ENCODE results near the gene SDK1.

The SDK1 gene

DNA sequence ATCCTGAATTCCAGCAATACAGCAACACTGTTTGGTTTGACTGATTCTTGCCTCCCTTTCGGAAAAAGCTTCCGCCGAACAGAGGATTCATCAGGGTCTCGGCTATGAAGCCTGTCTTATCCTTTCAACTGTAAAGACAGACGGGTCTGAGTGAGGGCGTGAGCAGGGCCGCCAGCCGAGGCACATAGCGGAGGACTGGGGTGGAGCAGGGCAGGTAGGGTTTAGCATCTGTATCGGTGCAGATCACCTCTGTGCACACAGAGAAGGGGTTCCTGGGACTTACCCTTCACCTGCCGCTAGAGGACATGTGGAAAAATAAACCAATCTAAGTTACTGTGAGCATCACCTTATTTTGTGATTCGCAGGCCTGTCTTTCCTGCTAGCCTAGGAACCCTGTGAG, 724.2 kb downstream of the SDK1 start:
- TF ChIP-seq, protein P1, sequence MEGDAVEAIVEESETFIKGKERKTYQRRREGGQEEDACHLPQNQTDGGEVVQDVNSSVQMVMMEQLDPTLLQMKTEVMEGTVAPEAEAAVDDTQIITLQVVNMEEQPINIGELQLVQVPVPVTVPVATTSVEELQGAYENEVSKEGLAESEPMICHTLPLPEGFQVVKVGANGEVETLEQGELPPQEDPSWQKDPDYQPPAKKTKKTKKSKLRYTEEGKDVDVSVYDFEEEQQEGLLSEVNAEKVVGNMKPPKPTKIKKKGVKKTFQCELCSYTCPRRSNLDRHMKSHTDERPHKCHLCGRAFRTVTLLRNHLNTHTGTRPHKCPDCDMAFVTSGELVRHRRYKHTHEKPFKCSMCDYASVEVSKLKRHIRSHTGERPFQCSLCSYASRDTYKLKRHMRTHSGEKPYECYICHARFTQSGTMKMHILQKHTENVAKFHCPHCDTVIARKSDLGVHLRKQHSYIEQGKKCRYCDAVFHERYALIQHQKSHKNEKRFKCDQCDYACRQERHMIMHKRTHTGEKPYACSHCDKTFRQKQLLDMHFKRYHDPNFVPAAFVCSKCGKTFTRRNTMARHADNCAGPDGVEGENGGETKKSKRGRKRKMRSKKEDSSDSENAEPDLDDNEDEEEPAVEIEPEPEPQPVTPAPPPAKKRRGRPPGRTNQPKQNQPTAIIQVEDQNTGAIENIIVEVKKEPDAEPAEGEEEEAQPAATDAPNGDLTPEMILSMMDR (IDR thresholded peaks at IDR 0.05), result no peak
- H3K36me3 ChIP-seq (ENCODE audit: control insufficient read depth, insufficient read depth, low read length), result no peaks in the 10 kb centered on the region
- H3K4me3 ChIP-seq (ENCODE audit: low read depth, low read length), result no peak overlapping the region
- no peak overlapping the region for H3K4me2 ChIP-seq (ENCODE audit: low read length)
- H3K79me2 ChIP-seq, result no peaks in the 10 kb centered on the region
- H2AFZ ChIP-seq, result no peak overlapping the region
- H3K9me3 ChIP-seq (ENCODE audit: control insufficient read depth, low read length), result no peaks in the 10 kb centered on the region
- no peak overlapping the region for H3K27ac ChIP-seq
- H3K27me3 ChIP-seq (ENCODE audit: control insufficient read depth, insufficient read depth, low read length), result no peaks in the 10 kb centered on the region
- H3K9ac ChIP-seq, result no peak overlapping the region
- no peaks in the 10 kb centered on the region for H3K4me1 ChIP-seq

DNA sequence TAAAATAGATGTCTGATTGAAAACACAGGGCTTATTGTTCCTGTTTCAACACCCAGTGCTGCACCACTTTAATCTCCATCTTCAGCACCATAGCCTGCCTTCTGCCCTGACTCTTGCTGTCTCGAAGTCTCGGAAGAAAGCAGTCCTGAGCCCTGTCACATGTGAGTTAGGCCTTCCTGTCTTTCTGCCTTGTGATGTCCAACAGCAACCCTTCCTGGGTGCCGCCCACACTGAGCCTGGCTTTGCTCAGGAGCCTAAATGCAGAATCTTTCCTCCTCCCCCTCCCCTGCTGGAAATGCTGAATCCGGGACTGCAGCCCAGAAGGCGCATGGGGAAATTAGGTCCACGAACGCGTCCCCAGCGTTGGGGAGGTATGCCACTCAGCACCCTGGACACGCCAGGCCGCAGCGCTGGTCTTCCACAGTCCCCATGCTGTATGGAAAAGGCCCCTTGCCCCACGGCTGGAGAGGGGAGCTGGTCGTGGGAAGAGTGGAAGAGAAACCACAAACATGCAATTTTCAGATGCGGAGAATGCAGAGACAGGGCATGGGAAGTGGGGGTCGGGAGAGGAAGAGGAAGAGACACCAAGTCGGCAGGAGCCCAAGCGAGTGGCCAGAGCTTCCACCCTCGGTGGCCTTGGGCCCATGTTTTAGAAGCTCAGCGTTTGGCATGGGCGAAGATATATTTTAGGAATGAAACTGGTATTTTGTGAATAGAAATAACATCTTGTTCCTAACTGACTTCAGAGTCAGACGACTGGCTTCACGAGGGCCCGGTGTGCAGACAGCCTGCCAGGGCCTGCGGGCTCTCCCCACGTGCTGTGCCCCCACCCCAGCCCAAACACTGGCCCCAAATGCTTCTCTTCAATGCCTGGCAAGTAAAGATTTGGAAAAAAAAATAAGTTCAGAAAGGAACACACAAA, 724.9 kb downstream of the SDK1 start:
- Histone ChIP-seq H3K27me3 (ENCODE audit: control insufficient read depth, insufficient read depth, low read length) (no peaks in the 10 kb centered on the region), H3K9ac (no peak overlapping the region), H3K4me2 (ENCODE audit: low read length) (no peak overlapping the region), H3K36me3 (ENCODE audit: control insufficient read depth, insufficient read depth, low read length) (no peaks in the 10 kb centered on the region), H2AFZ (no peak overlapping the region), H3K79me2 (no peaks in the 10 kb centered on the region), H3K9me3 (ENCODE audit: control insufficient read depth, low read length) (no peaks in the 10 kb centered on the region), H3K27ac (no peak overlapping the region), H3K4me3 (ENCODE audit: low read depth, low read length) (no peak overlapping the region), H3K4me1 (no peaks in the 10 kb centered on the region)
- TF ChIP-seq, protein P1 (IDR thresholded peaks at IDR 0.05), result no peak

DNA sequence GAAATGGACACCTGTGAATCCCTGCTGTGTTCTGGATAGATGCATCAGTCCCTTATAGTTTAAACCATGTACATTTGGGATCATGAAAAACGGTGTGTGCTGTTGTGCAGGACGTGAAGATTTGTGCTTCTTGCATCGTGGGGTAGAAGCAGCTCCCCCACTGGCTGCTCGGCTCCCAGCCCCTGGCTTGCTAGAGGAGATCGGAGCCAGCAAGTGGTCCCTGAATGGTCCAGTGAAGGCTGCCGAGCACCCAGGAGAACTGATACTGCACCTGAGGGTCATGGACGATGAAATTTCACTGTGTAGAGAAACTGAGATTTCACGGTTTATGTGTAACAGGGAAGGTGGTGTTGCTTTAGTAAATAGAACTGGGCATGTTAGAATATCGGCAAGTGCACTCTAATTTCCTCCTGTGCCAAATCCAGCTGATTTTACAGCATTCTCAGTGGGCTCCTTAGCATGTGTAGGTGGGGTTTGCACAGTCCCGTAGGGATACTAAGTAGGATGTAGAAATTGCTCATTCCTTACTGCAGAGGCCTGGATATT, 726.0 kb downstream of the SDK1 start:
- H3K9ac ChIP-seq, result no peak overlapping the region

DNA sequence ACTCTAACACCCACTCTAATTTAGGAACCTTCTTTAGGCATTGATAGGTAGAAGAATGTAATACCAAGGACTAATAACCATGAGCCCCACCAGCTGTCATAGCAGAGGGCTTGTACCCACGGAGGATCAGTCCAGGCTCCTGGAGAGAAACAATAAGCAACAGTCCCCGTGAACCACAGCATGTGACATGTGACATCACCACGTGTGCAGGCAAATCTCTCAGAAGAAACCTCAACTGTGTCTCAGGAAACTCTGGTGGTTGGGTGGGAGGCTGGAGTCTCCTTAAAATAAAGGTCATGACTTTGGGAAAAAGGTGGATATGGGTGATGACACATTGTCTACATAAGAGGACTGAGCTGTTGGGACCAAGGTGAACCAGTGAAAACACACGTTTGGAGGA, 727.2 kb downstream of the SDK1 start:
- no peaks in the 10 kb centered on the region for H3K4me1 ChIP-seq
- no peaks in the 10 kb centered on the region for H3K9me3 ChIP-seq (ENCODE audit: control insufficient read depth, low read length)
- H3K79me2 ChIP-seq, result no peaks in the 10 kb centered on the region
- no peaks in the 10 kb centered on the region for H3K36me3 ChIP-seq (ENCODE audit: control insufficient read depth, insufficient read depth, low read length)
- H3K4me2 ChIP-seq (ENCODE audit: low read length), result no peak overlapping the region
- no peak overlapping the region for H3K4me3 ChIP-seq (ENCODE audit: low read depth, low read length)
- TF ChIP-seq, protein P1 (IDR thresholded peaks at IDR 0.05), result no peak
- no peak overlapping the region for H2AFZ ChIP-seq
- H3K9ac ChIP-seq, result no peak overlapping the region
- no peaks in the 10 kb centered on the region for H3K27me3 ChIP-seq (ENCODE audit: control insufficient read depth, insufficient read depth, low read length)
- no peak overlapping the region for H3K27ac ChIP-seq

More for the DNA sequence above, 726.0 kb downstream of the SDK1 start:
- H3K79me2 ChIP-seq, result no peaks in the 10 kb centered on the region
- H3K9me3 ChIP-seq (ENCODE audit: control insufficient read depth, low read length), result no peaks in the 10 kb centered on the region
- no peaks in the 10 kb centered on the region for H3K36me3 ChIP-seq (ENCODE audit: control insufficient read depth, insufficient read depth, low read length)
- H2AFZ ChIP-seq, result no peak overlapping the region
- H3K4me1 ChIP-seq, result no peaks in the 10 kb centered on the region
- no peak overlapping the region for H3K27ac ChIP-seq
- no peak overlapping the region for H3K4me3 ChIP-seq (ENCODE audit: low read depth, low read length)
- no peak overlapping the region for H3K4me2 ChIP-seq (ENCODE audit: low read length)
- no peaks in the 10 kb centered on the region for H3K27me3 ChIP-seq (ENCODE audit: control insufficient read depth, insufficient read depth, low read length)
- TF ChIP-seq, protein P1 (IDR thresholded peaks at IDR 0.05), result no peak

Data from parathyroid adenoma (tissue), 2 donors.